Stimulated activated CD8-positive, alpha-beta memory T cell treated with anti-CD3 and anti-CD28 coated beads, Interleukin-15, amount 100 ng/mL, for 4 hours (primary cell): ENCODE data around the gene INSL3.

Experiments
- DNase-seq, 2 donors: peaks; one replicate each; pipeline ENCODE4 v3.0.0-alpha.2; 2020; ENCODE audit warnings: low read depth in 2 of 2

Gene INSL3

GRCh38 chr19:17821190-17821589 is at the start of gene INSL3:
INSL3 (minus strand) TSS chr19:17821519; CDS start chr19:17821506, 13 bp downstream.
- DNase-seq, result no peak

- no peak for DNase-seq
These were observed 47.8 kb upstream of the INSL3 start for GRCh38 chr19:17869114-17869608.

- DNase-seq, result no peak
These were observed 47.4 kb upstream of the INSL3 start for GRCh38 chr19:17868669-17869068.

GRCh38 chr19:17866964-17867486 is 45.7 kb upstream of the INSL3 start:
- DNase-seq, result no peak

GRCh38 chr19:17866312-17866963 is 45.1 kb upstream of the INSL3 start:
- no peak for DNase-seq

GRCh38 chr19:17865364-17866311 is 44.3 kb upstream of the INSL3 start:
- no peak for DNase-seq

GRCh38 chr19:17863520-17864182 is 42.3 kb upstream of the INSL3 start:
- no peak for DNase-seq

- DNase-seq, result no peak
These were observed 41.6 kb upstream of the INSL3 start for GRCh38 chr19:17862711-17863519.

GRCh38 chr19:17861542-17862402 is 40.5 kb upstream of the INSL3 start:
- DNase-seq, result no peak

GRCh38 chr19:17860993-17861360 is 39.7 kb upstream of the INSL3 start:
- DNase-seq, result no peak

- DNase-seq, result no peak
These were observed 39.1 kb upstream of the INSL3 start for GRCh38 chr19:17860331-17860992.

GRCh38 chr19:17859533-17860330 is 38.4 kb upstream of the INSL3 start, which contains the start of gene RPL18A:
RPL18A (plus strand) TSS chr19:17859910; CDS start chr19:17859957, 47 bp downstream.
- DNase-seq, result peak; percentile 98 to 99

GRCh38 chr19:17855280-17856152 is 34.2 kb upstream of the INSL3 start:
- DNase-seq, result peak; percentile 72 to 73

GRCh38 chr19:17854061-17854460 is 32.7 kb upstream of the INSL3 start:
- no peak for DNase-seq

- DNase-seq, result no peak
These were observed 27.4 kb upstream of the INSL3 start for GRCh38 chr19:17848595-17849292.

- DNase-seq, result peak; percentile 75 to 84
These were observed 26.4 kb upstream of the INSL3 start, which contains the start of gene JAK3 for GRCh38 chr19:17847538-17848366. JAK3 (minus strand) TSS chr19:17847982; CDS start chr19:17844417, 3,565 bp downstream.
